ENCODE measurements around the gene OR52E5.

Gene OR52E5

DNA sequence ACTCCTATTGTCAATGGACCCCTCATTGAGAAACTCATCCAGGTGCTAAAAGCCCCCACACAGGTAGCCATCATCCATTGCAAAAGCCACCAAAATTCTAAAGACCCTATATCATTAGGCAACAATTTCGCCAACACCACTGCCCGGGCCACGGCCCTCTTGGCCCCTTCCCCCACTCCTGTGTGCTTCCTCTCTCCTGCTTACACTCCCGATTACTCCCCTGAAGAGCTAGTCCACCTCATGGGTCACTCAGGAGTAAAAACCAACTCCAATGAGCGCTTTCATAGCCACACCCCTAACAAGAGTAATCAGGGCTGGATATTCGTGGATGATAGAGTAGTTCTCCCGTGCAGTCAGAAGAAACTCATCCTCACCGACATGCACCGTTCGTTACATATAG is 40.1 kb downstream of the OR52E5 start:
- no peak for DNase-seq (ENCODE audit: low spot score)

DNA sequence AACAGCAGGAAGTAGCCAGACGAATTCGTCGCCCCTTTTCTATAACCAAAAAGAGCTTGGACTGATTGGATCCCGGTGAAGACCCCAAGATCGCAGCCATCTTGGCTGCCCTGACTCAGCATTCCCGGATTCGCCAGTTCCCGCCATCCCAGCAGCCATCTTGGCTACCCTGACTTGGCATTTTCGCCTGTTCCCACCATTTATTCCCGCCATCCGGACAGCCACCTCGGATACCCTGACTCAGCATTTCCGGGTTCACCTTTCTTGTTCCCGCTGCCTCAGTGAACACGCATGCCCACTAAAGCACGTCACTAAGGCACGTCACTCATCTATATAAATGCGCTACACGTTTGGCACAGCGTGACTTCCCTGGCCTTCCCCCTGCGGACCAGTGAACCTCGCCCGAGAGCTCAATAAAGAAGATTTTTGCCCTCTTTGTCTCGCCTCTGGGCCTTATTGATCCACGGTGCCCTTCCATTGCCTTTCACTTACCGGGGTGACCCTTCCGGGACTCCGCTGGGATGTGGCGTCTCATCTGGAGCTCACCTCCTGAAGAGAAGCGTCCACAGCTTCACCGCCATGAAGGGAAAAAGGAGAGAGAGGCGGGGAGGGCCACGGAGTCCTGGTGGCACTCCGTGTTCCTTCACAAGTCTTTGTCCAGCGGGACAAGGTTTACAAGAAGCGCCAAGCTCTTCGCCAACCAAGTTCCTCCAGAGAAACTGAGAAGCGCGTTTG is 45.0 kb downstream of the OR52E5 start:
- DNase-seq (ENCODE audit: low spot score) = no peak

DNA sequence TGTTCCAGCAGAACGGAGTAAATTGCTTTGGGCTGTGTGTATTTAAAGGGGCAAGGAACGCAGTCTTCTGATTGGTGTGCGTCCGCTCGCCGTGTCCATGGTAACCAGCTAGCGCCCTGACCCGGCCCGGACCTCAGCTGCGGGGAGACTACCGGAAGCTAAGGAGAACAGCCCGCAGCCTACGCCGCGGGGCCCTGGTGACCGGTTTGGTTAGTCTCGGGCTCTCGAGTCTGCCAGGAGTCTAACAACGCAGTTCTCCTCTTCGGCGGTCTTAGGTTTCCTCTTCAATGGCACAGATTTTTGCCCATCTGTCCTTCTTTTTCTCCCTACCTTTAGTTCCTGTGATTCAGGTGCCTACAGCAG is 45.6 kb downstream of the OR52E5 start:
- DNase-seq (ENCODE audit: low spot score) = no peak

DNA sequence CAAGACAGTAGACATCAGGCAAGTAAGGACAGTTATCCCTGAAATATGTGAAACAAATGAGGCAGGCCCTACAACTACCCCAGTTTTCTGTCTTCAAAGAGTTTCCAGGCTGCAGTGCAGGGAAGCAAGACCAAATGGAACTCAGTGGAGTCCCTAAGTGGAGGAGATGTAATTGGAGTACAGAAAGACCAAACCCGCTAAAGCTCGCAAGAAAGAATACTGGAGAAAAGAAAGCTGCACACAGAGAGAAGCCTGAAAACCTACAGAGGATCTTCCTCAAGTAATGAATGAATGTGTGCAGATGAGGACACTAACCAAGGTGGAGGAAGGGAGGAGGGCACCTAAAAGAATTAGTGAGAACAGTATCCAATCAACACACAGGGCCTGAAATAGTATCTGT is 47.7 kb downstream of the OR52E5 start:
- no peak for DNase-seq (ENCODE audit: low spot score)

DNA sequence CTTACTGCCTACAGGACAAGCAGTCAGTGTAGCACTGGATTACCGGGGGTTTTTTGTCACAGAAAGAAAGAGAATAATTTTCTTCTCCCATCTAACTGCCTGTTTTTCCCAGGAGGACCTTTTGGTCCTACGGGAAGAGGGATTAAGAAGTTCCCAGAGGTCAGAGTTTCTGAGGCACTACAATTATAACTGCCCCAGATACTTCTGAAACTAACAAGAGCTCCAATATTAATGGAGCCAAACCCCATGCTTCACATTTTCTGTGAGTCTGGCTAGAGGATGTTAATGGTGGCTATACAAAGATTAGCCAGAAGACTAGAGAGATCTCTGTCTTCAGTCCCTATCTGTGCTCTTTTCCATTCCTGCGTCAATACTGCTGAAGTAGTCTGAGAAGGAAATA is 48.9 kb downstream of the OR52E5 start, which contains the start of gene OR56A3:
TSS of gene OR56A3 (plus strand) at position 301 of the 400 bp plus-strand sequence. CDS start 5,096 bp downstream, outside the sequence.
- DNase-seq (ENCODE audit: low spot score) = no peak

Measured in left forelimb (tissue), 1 donor.